DND-41 (cell line): ENCODE results near the gene XPO4.

Source experiments
- ATAC-seq: fragments of 200-7000 bp; cut with Tn5 transposase; 3 replicates; pipeline ENCODE4 v1.9.1; 2021; ENCODE audit warnings: low read depth; ENCODE audit not compliant: insufficient read depth
- DNase-seq: peaks from one replicate; pipeline ENCODE4 v3.0.0-alpha.2; 2020
- H2AFZ ChIP-seq: 2 replicates; pipeline ENCODE4 v1.6.0; 2012; ENCODE audit warnings: low read depth, low read length
- H3K27ac ChIP-seq: 2 replicates; pipeline ENCODE4 v1.5.1; 2012; ENCODE audit warnings: low read length, inconsistent platforms
- H3K27me3 ChIP-seq: fragments of 200-600 bp; sonication (generic); 2 replicates; pipeline ENCODE4 v1.6.0; 2012; ENCODE audit warnings: low read length, mild to moderate bottlenecking, inconsistent platforms; ENCODE audit not compliant: insufficient read depth, poor library complexity
- H3K36me3 ChIP-seq: 2 replicates; pipeline ENCODE4 v1.5.1; 2012; ENCODE audit warnings: low read length, inconsistent platforms; ENCODE audit not compliant: insufficient read depth
- H3K4me1 ChIP-seq: 2 replicates; pipeline ENCODE4 v1.5.1; 2012; ENCODE audit warnings: mild to moderate bottlenecking, low read length; ENCODE audit not compliant: insufficient read depth
- H3K4me2 ChIP-seq: 2 replicates; pipeline ENCODE4 v1.6.0; 2012; ENCODE audit warnings: mild to moderate bottlenecking, moderate library complexity, low read length, inconsistent platforms; ENCODE audit not compliant: insufficient read depth
- H3K4me3 ChIP-seq, 2 experiments: fragments of 200-600 bp in 1 of 2; shearing (Covaris generic) in 1 of 2; 2 replicates each; pipeline ENCODE4 v1.5.1; 2012 to 2016; ENCODE audit warnings: inconsistent platforms in 2 of 2, low read length in 2 of 2, mild to moderate bottlenecking in 2 of 2, low read depth in 1 of 2, moderate library complexity in 1 of 2
- H3K79me2 ChIP-seq: 2 replicates; pipeline ENCODE4 v1.6.0; 2012; ENCODE audit warnings: low read length, inconsistent platforms; ENCODE audit not compliant: insufficient read depth
- H3K9ac ChIP-seq: 2 replicates; pipeline ENCODE4 v1.6.0; 2012; ENCODE audit warnings: low read depth, mild to moderate bottlenecking, inconsistent platforms, low read length, moderate library complexity
- H3K9me3 ChIP-seq: 2 replicates; pipeline ENCODE4 v1.5.1; 2012; ENCODE audit warnings: low read length, moderate library complexity, mild to moderate bottlenecking, inconsistent platforms; ENCODE audit not compliant: insufficient read depth, severe bottlenecking
- H4K20me1 ChIP-seq: 2 replicates; pipeline ENCODE4 v1.6.0; 2012; ENCODE audit warnings: low read length; ENCODE audit not compliant: insufficient read depth
- CTCF ChIP-seq: IDR thresholded peaks from 2 replicates; pipeline ENCODE4 v1.5.1; 2012; ENCODE audit warnings: borderline replicate concordance, low read length, moderate library complexity, mild to moderate bottlenecking; ENCODE audit not compliant: poor library complexity, severe bottlenecking; ENCODE audit errors: extremely low read depth
- EZH2 ChIP-seq: IDR thresholded peaks from 3 replicates; pipeline ENCODE4 v1.6.1; 2012; ENCODE audit warnings: borderline replicate concordance, low read depth, mild to moderate bottlenecking, moderate library complexity, low read length, inconsistent platforms; ENCODE audit not compliant: severe bottlenecking

XPO4 gene

GRCh38 chr13:20798027-20798426, 104.5 kb downstream of the XPO4 start:
- TF ChIP-seq EZH2 (no peak), CTCF (no peak)
- H3K27ac ChIP-seq = no peak overlapping the region
- H3K9me3 ChIP-seq = no peaks in the 10 kb centered on the region
- H3K36me3 ChIP-seq = peaks cover 80% of the 10 kb centered on the region
- ATAC-seq (no peak), DNase-seq (no peak)
- no peak overlapping the region for H3K9ac ChIP-seq
- H3K79me2 ChIP-seq = no peaks in the 10 kb centered on the region
- no peaks in the 10 kb centered on the region for H3K27me3 ChIP-seq
- no peaks in the 10 kb centered on the region for H3K4me1 ChIP-seq
- no peaks in the 10 kb centered on the region for H4K20me1 ChIP-seq
- H3K4me3 ChIP-seq = no peak overlapping the region
- H3K4me2 ChIP-seq = no peak overlapping the region
- no peak overlapping the region for H2AFZ ChIP-seq

- DNase-seq (no peak), ATAC-seq (no peak)
- Histone ChIP-seq H3K36me3 (peaks cover 82% of the 10 kb centered on the region), H3K79me2 (no peaks in the 10 kb centered on the region), H3K27ac (no peak overlapping the region), H3K9me3 (no peaks in the 10 kb centered on the region), H3K4me2 (no peak overlapping the region), H4K20me1 (no peaks in the 10 kb centered on the region), H2AFZ (no peak overlapping the region), H3K4me1 (no peaks in the 10 kb centered on the region), H3K9ac (no peak overlapping the region), H3K4me3 (no peak overlapping the region), H3K27me3 (no peaks in the 10 kb centered on the region)
- TF ChIP-seq EZH2 = no peak
Observed at GRCh38 chr13:20796791-20797508, 105.6 kb downstream of the XPO4 start.

GRCh38 chr13:20789665-20790064, 112.9 kb downstream of the XPO4 start:
- H3K36me3 ChIP-seq = peaks cover 69% of the 10 kb centered on the region
- no peaks in the 10 kb centered on the region for H3K4me1 ChIP-seq
- H3K4me3 ChIP-seq = no peak overlapping the region
- TF ChIP-seq CTCF = no peak
- no peak for TF ChIP-seq EZH2
- no peak overlapping the region for H3K27ac ChIP-seq
- no peak overlapping the region for H3K9ac ChIP-seq
- no peak overlapping the region for H3K4me2 ChIP-seq
- H3K9me3 ChIP-seq = no peaks in the 10 kb centered on the region
- no peaks in the 10 kb centered on the region for H4K20me1 ChIP-seq
- DNase-seq (no peak), ATAC-seq (no peak)
- H3K79me2 ChIP-seq = no peaks in the 10 kb centered on the region
- no peaks in the 10 kb centered on the region for H3K27me3 ChIP-seq
- H2AFZ ChIP-seq = no peak overlapping the region

GRCh38 chr13:20788312-20788711, 114.2 kb downstream of the XPO4 start:
- Histone ChIP-seq H3K4me3 (no peak overlapping the region), H3K27ac (no peak overlapping the region), H4K20me1 (no peaks in the 10 kb centered on the region), H3K4me2 (no peak overlapping the region), H3K27me3 (no peaks in the 10 kb centered on the region), H3K9me3 (no peaks in the 10 kb centered on the region), H3K9ac (no peak overlapping the region), H3K36me3 (peaks cover 66% of the 10 kb centered on the region), H2AFZ (no peak overlapping the region), H3K4me1 (no peaks in the 10 kb centered on the region), H3K79me2 (no peaks in the 10 kb centered on the region)
- ATAC-seq (no peak), DNase-seq (no peak)
- TF ChIP-seq CTCF (no peak), EZH2 (no peak)
